OCI-LY7 (cell line): ENCODE results near the gene SLC35G2. TPM values are rescaled to one million over a fixed set of nuclear protein-coding genes. Genes with fewer than 3 reads are reported as not detected.

Experiments
- BruUV-seq: library from RNA; stranded (reverse); fragments of 400-500 nt; replicated peaks from 2 replicates; lab custom pipeline; 2021; lab: Mats Ljungman, UMichigan
- CTCF ChIA-PET: fragments of 300-600 bp; sonication (Branson Sonifier 250); formaldehyde crosslinking; loops from one replicate; lab custom pipeline; 2022; ENCODE audit warnings: antibody characterized with exemption; ENCODE audit not compliant: unreplicated experiment; lab: Charles Lee
- POLR2A ChIA-PET: fragments of 300-600 bp; sonication (Branson Sonifier 250); formaldehyde crosslinking; loops from one replicate; lab custom pipeline; 2022; ENCODE audit warnings: antibody characterized with exemption; lab: Charles Lee
- DNase-seq: peaks from one replicate; pipeline ENCODE4 v3.0.0-alpha.2; 2015; ENCODE audit warnings: low spot score
- H2AFZ ChIP-seq: fragments of 200-600 bp; sonication (generic), shearing (Covaris generic); 2 replicates; pipeline ENCODE4 v1.6.1; 2014; ENCODE audit warnings: mild to moderate bottlenecking, antibody characterized with exemption, low read length, moderate library complexity
- H3K27ac ChIP-seq: fragments of 200-600 bp; sonication (generic); 2 replicates; pipeline ENCODE4 v1.5.1; 2014; ENCODE audit warnings: mixed run types, low read depth, mild to moderate bottlenecking, moderate library complexity, low read length, inconsistent platforms; ENCODE audit not compliant: poor library complexity, severe bottlenecking
- H3K36me3 ChIP-seq: fragments of 200-600 bp; sonication (generic); 2 replicates; pipeline ENCODE4 v1.6.1; 2014; ENCODE audit warnings: mild to moderate bottlenecking, antibody characterized with exemption, low read length, moderate library complexity, mixed read lengths; ENCODE audit not compliant: insufficient read depth
- H3K4me1 ChIP-seq: fragments of 200-600 bp; sonication (generic); 2 replicates; pipeline ENCODE4 v1.5.1; 2014; ENCODE audit warnings: mild to moderate bottlenecking, low read length; ENCODE audit not compliant: insufficient read depth, poor library complexity, severe bottlenecking
- H3K4me2 ChIP-seq: fragments of 200-600 bp; sonication (generic); 2 replicates; pipeline ENCODE4 v1.6.1; 2014; ENCODE audit warnings: mild to moderate bottlenecking, low read length
- H3K4me3 ChIP-seq: fragments of 200-600 bp; sonication (generic); 2 replicates; pipeline ENCODE4 v1.5.1; 2014; ENCODE audit warnings: mild to moderate bottlenecking, low read depth, low read length; ENCODE audit not compliant: poor library complexity, severe bottlenecking
- H3K79me2 ChIP-seq: fragments of 200-600 bp; sonication (generic); 2 replicates; pipeline ENCODE4 v1.6.1; 2016; ENCODE audit warnings: low read depth, mild to moderate bottlenecking, low read length, moderate library complexity, mixed read lengths; ENCODE audit not compliant: insufficient read depth
- H3K9me2 ChIP-seq: fragments of 200-600 bp; sonication (generic); 2 replicates; pipeline ENCODE4 v1.6.1; 2016; ENCODE audit warnings: mild to moderate bottlenecking, low read length, mixed read lengths; ENCODE audit not compliant: insufficient read depth
- H3K9me3 ChIP-seq: fragments of 200-600 bp; sonication (generic); 2 replicates; pipeline ENCODE4 v1.6.1; 2014; ENCODE audit warnings: mild to moderate bottlenecking, mixed run types, low read length, mixed read lengths
- H4K20me1 ChIP-seq: fragments of 200-600 bp; sonication (generic); 2 replicates; pipeline ENCODE4 v1.6.1; 2014; ENCODE audit warnings: mild to moderate bottlenecking, antibody characterized with exemption, low read length, moderate library complexity, mixed read lengths; ENCODE audit not compliant: insufficient read depth
- CTCF ChIP-seq: fragments of 200-600 bp; sonication (generic); conservative IDR thresholded peaks from 2 replicates; pipeline ENCODE4 v1.5.1; 2014; ENCODE audit warnings: mild to moderate bottlenecking, antibody characterized with exemption, low read length, moderate library complexity, mixed read lengths
- EZH2phosphoT487 ChIP-seq: fragments of 200-600 bp; sonication (generic); IDR thresholded peaks from 2 replicates; pipeline ENCODE4 v1.6.1; 2018; ENCODE audit warnings: low read depth, borderline replicate concordance, mild to moderate bottlenecking, mixed run types, antibody characterized with exemption, low read length, moderate library complexity, mixed read lengths
- intact Hi-C: fragments of 100-400 bp; cut with micrococcal nuclease; formaldehyde crosslinking; loops from one replicate; pipeline ENCODE4 v1.10.0; 2022; ENCODE audit not compliant: unreplicated experiment
- total RNA-seq, 2 experiments: library from RNA; depleted of rRNA in 1 of 2; stranded (reverse); fragments of >200 nt in 1 of 2; shearing (Covaris generic) in 1 of 2; gene quantifications; 2 replicates each; pipeline ENCODE4 v1.2.3, GENCODE V29; 2014 to 2022

SLC35G2 gene
- total RNA-seq, 2 experiments from 2014 or later = 0.40 TPM; not detected in 1

- Histone ChIP-seq H3K9me3 (no peaks in the 10 kb centered on the region), H3K4me2 (peak overlapping the region; percentile 70), H3K4me3 (peak overlapping the region; percentile 63), H3K27ac (no peak overlapping the region), H4K20me1 (no peaks in the 10 kb centered on the region), H3K79me2 (no peaks in the 10 kb centered on the region), H3K36me3 (no peaks in the 10 kb centered on the region), H2AFZ (peak overlapping the region; percentile 58), H3K9me2 (no peaks in the 10 kb centered on the region), H3K4me1 (peaks cover 11% of the 10 kb centered on the region)
- BruUV-seq = no TSS peak
- intact Hi-C loops = loop anchor here (5.0 kb wide), 1 partner anchor 194 kb away; no protein-coding TSS in a partner anchor
- ChIA-PET POLR2A (interaction anchor here (0.9 kb wide), 1 partner anchor 205 kb away, joined by 3 read pairs; no protein-coding TSS in a partner anchor), CTCF (no interaction called here)
- peak; percentile 46 for DNase-seq
- TF ChIP-seq EZH2phosphoT487 (no peak), CTCF (no peak)
Observed at GRCh38 chr3:136818191-136818768, 646 bp upstream of the SLC35G2 start.

- Histone ChIP-seq H2AFZ (peak overlapping the region; percentile 58; the same call in 1 of the 2 replicates), H3K4me3 (peak overlapping the region; percentile 63), H3K36me3 (no peaks in the 10 kb centered on the region), H3K9me2 (no peaks in the 10 kb centered on the region), H3K4me1 (peaks cover 11% of the 10 kb centered on the region), H3K27ac (no peak overlapping the region), H3K9me3 (no peaks in the 10 kb centered on the region), H4K20me1 (no peaks in the 10 kb centered on the region), H3K79me2 (no peaks in the 10 kb centered on the region), H3K4me2 (peak overlapping the region; percentile 70)
- TF ChIP-seq CTCF (no peak), EZH2phosphoT487 (peak; percentile 97)
- BruUV-seq = no TSS peak
- ChIA-PET POLR2A (no interaction called here), CTCF (no interaction called here)
- intact Hi-C loops = loop anchor here (5.0 kb wide), 1 partner anchor 193 kb away; no protein-coding TSS in a partner anchor
- no peak for DNase-seq
Observed at GRCh38 chr3:136819392-136819730, 435 bp downstream of the SLC35G2 start.
